SK-N-SH treated with all-trans-retinoic acid at 6 μM for 48 hours (cell line): ENCODE data around the gene SLC44A5.

Experiments
- ATAC-seq: fragments of 200-7000 bp; cut with Tn5 transposase; 3 replicates; pipeline ENCODE4 v1.9.1; 2020; ENCODE audit warnings: mild to moderate bottlenecking, moderate library complexity
- ARNTL ChIP-seq: fragments of 450-650 bp; formaldehyde crosslinking; IDR thresholded peaks from 2 replicates; pipeline ENCODE4 v1.5.0; 2020; ENCODE audit warnings: low read depth, mild to moderate bottlenecking, moderate library complexity, borderline replicate concordance
- BACH2 ChIP-seq: fragments of 250-450 bp; sonication (Bioruptor Pico); IDR thresholded peaks from 2 replicates; pipeline ENCODE4 v1.9.0; 2021; ENCODE audit warnings: mild to moderate bottlenecking, borderline replicate concordance
- CSDC2 ChIP-seq: fragments of 250-450 bp; sonication (Bioruptor Pico); IDR thresholded peaks from 2 replicates; pipeline ENCODE4 v1.5.0; 2020; ENCODE audit warnings: mild to moderate bottlenecking, moderate library complexity
- CSRNP3 ChIP-seq: fragments of 250-450 bp; sonication (Bioruptor Pico); IDR thresholded peaks from 2 replicates; pipeline ENCODE4 v1.5.1; 2021; ENCODE audit warnings: mild to moderate bottlenecking, moderate library complexity
- ESRRG ChIP-seq: fragments of 250-450 bp; sonication (Bioruptor Pico); IDR thresholded peaks from 2 replicates; pipeline ENCODE4 v1.6.1; 2021; ENCODE audit warnings: mild to moderate bottlenecking
- GLIS3 ChIP-seq: fragments of 250-450 bp; sonication (Bioruptor Pico); IDR thresholded peaks from 2 replicates; pipeline ENCODE4 v1.5.0; 2020; ENCODE audit warnings: mild to moderate bottlenecking, moderate library complexity
- ISL1 ChIP-seq: fragments of 250-450 bp; sonication (Bioruptor Pico); IDR thresholded peaks from 2 replicates; pipeline ENCODE4 v2.1.2; 2022; ENCODE audit warnings: mild to moderate bottlenecking, moderate library complexity
- OSR1 ChIP-seq: fragments of 250-450 bp; sonication (Bioruptor Pico); IDR thresholded peaks from 2 replicates; pipeline ENCODE4 v1.8.0; 2022; ENCODE audit warnings: moderate library complexity, mild to moderate bottlenecking, inconsistent platforms
- PATZ1 ChIP-seq: fragments of 250-450 bp; sonication (Bioruptor Pico); IDR thresholded peaks from 2 replicates; pipeline ENCODE4 v1.8.0; 2020; ENCODE audit warnings: mild to moderate bottlenecking, moderate library complexity, borderline replicate concordance
- POU6F1 ChIP-seq: fragments of 250-450 bp; sonication (Bioruptor Pico); IDR thresholded peaks from 2 replicates; pipeline ENCODE4 v1.8.0; 2021; ENCODE audit warnings: low read depth, mild to moderate bottlenecking, moderate library complexity, borderline replicate concordance
- RARB ChIP-seq: fragments of 250-450 bp; sonication (Bioruptor Pico); IDR thresholded peaks from 2 replicates; pipeline ENCODE4 v1.8.0; 2021; ENCODE audit warnings: mild to moderate bottlenecking, moderate library complexity
- SNAI2 ChIP-seq: fragments of 250-450 bp; sonication (Bioruptor Pico); IDR thresholded peaks from 2 replicates; pipeline ENCODE4 v1.5.0; 2020; ENCODE audit warnings: mild to moderate bottlenecking, moderate library complexity
- TCF4 ChIP-seq: fragments of 250-450 bp; sonication (Bioruptor Pico); IDR thresholded peaks from 2 replicates; pipeline ENCODE4 v1.8.0; 2021; ENCODE audit warnings: mild to moderate bottlenecking, moderate library complexity, borderline replicate concordance
- TOX ChIP-seq: fragments of 250-450 bp; sonication (Bioruptor Pico); IDR thresholded peaks from 2 replicates; pipeline ENCODE4 v1.8.0; 2021; ENCODE audit warnings: mild to moderate bottlenecking, moderate library complexity, borderline replicate concordance
- TSHZ2 ChIP-seq: fragments of 250-450 bp; sonication (Bioruptor Pico); IDR thresholded peaks from 2 replicates; pipeline ENCODE4 v1.5.0; 2020; ENCODE audit warnings: mild to moderate bottlenecking, moderate library complexity
- ZC3H10 ChIP-seq: fragments of 250-450 bp; sonication (Bioruptor Pico); IDR thresholded peaks from 2 replicates; pipeline ENCODE4 v1.5.1; 2021; ENCODE audit warnings: mild to moderate bottlenecking, moderate library complexity
- ZFP3 ChIP-seq: fragments of 250-450 bp; sonication (Bioruptor Pico); IDR thresholded peaks from 2 replicates; pipeline ENCODE4 v1.5.0; 2020; ENCODE audit warnings: mild to moderate bottlenecking, moderate library complexity
- ZFP30 ChIP-seq: fragments of 450-650 bp; formaldehyde crosslinking; IDR thresholded peaks from 2 replicates; pipeline ENCODE4 v1.5.0; 2022; ENCODE audit warnings: mild to moderate bottlenecking, moderate library complexity
- ZNF565 ChIP-seq: fragments of 450-650 bp; formaldehyde crosslinking; conservative IDR thresholded peaks from 2 replicates; pipeline ENCODE4 v1.5.0; 2020; ENCODE audit warnings: low read depth, mild to moderate bottlenecking, moderate library complexity
- ZNF70 ChIP-seq: fragments of 450-650 bp; formaldehyde crosslinking; IDR thresholded peaks from 2 replicates; pipeline ENCODE4 v1.5.0; 2020; ENCODE audit warnings: mild to moderate bottlenecking, moderate library complexity

Gene SLC44A5

GRCh38 chr1:75640137-75640536, 29.2 kb upstream of the SLC44A5 start:
- no peak for ATAC-seq
- no peak for TF ChIP-seq ZNF565 (CRISPR knock-in tag)
- TF ChIP-seq OSR1 (CRISPR knock-in tag): no peak
- TF ChIP-seq POU6F1 (CRISPR knock-in tag): no peak
- no peak for TF ChIP-seq RARB (CRISPR knock-in tag)
- no peak for TF ChIP-seq SNAI2
- no peak for TF ChIP-seq TSHZ2

- TF ChIP-seq ZNF565 (CRISPR knock-in tag): no peak
- TF ChIP-seq ESRRG (CRISPR knock-in tag): no peak
- no peak for TF ChIP-seq GLIS3
- no peak for TF ChIP-seq TSHZ2
- no peak for TF ChIP-seq CSDC2
- no peak for TF ChIP-seq RARB (CRISPR knock-in tag)
- no peak for TF ChIP-seq SNAI2
- TF ChIP-seq ZFP3 (CRISPR knock-in tag): no peak
- no peak for TF ChIP-seq PATZ1 (CRISPR knock-in tag)
- TF ChIP-seq TCF4: no peak
- TF ChIP-seq POU6F1 (CRISPR knock-in tag): no peak
- TF ChIP-seq CSRNP3 (CRISPR knock-in tag): no peak
- TF ChIP-seq ZFP30 (CRISPR knock-in tag): no peak
- TF ChIP-seq ARNTL (CRISPR knock-in tag): no peak
- TF ChIP-seq OSR1 (CRISPR knock-in tag): no peak
- no peak for TF ChIP-seq BACH2 (CRISPR knock-in tag)
- TF ChIP-seq TOX (CRISPR knock-in tag): no peak
- no peak for TF ChIP-seq ISL1 (CRISPR knock-in tag)
- no peak for TF ChIP-seq ZC3H10
- TF ChIP-seq ZNF70: no peak
- ATAC-seq: peak; percentile 95
Measured at GRCh38 chr1:75632350-75632949, 21.5 kb upstream of the SLC44A5 start.
